HG03139 (cell line): ENCODE data around the gene ANKS4B.
"Not testable (repeated sequence)": the region's sequence is repeated elsewhere in the genome, so short reads cannot be mapped to it uniquely, and the experiment has no call there.

ENCODE experiments used
- ATAC-seq: cut with Tn5 transposase; IDR thresholded peaks from one replicate; pipeline ENCODE4 v1.9.1; 2021; ENCODE audit not compliant: unreplicated experiment

The ANKS4B gene, protein sequence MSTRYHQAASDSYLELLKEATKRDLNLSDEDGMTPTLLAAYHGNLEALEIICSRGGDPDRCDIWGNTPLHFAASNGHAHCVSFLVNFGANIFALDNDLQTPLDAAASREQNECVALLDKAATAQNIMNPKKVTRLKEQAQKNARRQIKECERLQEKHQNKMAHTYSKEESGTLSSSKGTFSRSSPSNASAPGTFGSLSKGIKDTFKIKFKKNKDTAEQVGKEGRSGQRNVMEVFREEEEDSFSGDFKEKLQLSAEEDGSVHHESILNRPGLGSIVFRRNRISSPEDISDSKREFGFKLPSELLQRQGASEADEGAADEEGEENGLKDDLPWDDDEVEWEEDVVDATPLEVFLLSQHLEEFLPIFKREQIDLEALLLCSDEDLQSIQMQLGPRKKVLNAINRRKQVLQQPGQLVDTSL

DNA sequence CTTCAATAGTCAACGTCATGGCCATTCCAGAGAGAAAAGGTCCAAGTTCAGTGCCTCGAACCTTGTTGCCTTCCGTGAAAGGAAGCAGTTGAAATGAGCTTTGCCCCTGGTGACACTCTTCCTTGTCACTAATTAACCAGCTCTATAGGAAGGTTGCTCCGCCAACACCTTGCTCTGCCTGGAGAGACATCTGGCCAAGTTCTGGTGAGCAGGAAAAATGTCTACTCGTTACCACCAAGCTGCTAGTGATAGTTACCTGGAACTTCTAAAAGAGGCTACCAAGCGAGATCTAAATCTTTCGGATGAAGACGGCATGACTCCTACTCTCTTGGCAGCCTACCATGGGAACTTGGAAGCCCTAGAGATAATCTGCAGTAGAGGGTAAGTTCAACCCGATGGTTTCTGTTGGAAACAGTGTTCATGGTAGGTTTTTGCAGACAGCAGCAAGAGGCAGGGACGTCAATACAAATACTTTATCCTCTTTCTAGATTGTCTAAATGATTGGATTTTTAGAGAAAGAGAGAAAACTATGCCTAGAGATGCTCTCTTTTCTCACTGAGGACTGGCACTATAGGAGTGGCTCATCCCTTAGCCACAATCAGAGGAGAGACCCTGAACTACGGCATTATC is at the start of gene ANKS4B:
Gene ANKS4B, plus strand, starts transcription at position 179 of the 630 bp plus-strand sequence. Its CDS starts 39 bp downstream, at position 218.
- no peak for ATAC-seq

DNA sequence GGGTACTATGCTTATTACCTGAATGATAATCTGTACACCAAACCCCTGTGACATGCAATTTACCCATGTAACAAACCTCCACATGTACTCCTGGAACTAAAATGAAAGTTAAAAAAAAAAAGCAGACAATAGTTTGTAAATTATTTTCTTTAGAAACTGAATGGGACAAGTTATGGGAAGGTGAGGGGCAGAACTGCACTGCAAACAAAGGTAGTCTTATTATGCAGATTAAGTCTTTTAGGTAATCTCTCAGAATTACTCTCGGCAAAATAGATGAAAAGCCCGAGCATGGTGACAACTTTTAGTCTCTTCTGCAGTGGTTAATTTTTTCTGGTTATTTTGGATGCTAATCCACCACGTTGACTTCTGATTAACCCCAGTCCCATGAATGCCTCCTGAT is 49.5 kb upstream of the ANKS4B start:
- no peak for ATAC-seq

DNA sequence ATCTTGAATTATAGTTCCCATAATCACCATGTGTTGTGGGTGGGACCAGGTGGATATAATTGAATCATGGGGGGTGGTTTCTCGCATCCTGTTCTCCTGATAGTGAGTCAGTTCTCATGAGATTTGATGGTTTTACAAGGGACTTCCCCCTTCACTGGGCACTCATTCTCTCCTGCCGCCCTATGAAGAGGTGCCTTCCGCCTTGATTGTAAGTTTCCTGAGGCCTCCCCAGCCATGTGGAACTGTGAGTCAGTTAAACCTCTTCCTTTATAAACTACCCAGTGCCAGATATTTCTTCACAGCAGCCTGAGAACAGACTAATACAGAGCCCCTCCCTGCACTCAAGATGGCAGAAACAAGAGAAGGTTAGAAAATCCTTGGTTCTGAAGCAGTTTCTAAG is 48.7 kb upstream of the ANKS4B start:
- ATAC-seq: no peak

DNA sequence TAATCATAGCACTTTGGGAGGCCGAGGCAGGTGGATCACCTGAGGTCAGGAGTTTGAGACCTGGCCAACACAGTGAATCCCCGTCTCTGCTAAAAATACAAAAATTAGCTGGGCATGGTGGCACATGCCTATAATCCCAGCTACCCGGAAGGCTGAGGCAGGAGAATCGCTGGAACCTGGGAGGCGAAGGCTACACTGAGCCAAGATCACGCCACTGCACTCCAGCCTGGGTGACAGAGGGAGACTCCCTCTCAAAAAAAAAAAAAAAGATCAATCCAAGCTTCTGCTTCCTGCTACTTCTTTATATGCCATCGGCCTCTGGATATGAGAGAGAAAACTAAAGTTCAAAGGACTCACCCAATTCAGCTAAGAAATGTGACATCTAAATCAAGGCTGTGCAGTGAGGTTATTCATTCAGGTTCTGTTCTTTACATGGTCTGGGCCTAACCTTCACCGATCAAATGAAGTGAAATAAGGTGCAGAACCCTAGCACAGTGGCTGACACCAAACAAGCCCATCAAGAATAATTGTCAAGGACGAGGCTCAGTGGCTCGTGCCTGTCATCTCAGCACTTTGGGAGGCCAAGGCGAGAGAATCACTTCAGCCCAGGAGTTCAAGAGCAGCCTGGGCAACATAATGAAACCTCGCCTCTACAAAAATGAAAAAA is 47.7 kb upstream of the ANKS4B start:
- ATAC-seq: no peak

DNA sequence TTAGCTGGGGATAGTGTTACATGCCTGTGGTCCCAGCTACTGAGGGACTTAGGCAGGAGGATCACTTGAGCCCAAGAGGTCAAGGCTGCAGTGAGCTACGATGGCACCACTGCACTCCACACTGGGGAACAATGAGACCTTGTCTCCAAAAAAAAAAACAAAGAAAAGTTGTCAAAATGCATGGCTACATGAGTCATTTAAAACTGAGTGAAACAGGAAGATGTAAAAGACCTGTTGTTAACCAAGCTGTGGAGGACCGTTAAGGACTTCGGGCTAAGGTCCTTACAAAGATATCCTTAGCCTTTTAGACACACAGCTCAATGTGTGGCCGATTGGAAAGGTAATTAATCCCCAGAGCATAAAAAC is 47.2 kb upstream of the ANKS4B start:
- ATAC-seq: no peak

DNA sequence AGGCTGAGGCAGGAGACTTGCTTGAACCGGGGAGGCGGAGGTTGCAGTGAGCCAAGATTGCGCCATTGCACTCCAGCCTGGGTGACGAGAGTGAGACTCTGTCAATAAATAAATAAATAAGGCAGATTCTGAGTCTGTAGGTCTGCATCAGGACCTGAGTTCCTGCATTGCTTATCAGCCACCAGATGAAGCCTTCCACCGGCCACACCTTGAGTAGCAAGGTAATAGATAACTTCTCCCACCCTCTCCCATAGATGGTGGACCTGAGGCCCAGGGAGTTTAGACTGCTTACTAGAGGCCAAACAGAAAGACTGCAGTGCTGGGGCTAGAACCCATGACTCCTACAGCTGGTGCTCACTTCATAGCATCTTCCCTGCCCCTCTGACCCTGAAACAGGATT is 44.2 kb upstream of the ANKS4B start:
- ATAC-seq: no peak

DNA sequence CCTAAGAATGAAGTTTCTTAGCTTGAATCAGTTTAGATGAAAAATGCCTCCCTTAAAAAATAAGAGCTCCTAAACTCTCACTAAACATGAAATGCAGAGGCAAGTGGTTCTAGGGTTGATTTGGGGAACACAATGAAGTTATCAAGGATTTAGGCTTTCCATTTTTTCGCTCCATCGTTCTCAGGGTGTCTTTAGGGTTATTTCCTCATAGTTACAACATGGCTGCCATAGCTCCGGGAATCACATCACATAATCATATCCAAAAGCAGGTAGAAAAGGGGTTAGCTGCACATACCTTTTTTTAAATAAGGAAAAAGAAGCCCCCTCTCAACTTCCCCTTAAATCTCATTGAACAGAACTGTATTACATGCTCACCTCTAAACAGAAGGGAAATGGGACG is 43.5 kb upstream of the ANKS4B start:
- ATAC-seq: no peak

DNA sequence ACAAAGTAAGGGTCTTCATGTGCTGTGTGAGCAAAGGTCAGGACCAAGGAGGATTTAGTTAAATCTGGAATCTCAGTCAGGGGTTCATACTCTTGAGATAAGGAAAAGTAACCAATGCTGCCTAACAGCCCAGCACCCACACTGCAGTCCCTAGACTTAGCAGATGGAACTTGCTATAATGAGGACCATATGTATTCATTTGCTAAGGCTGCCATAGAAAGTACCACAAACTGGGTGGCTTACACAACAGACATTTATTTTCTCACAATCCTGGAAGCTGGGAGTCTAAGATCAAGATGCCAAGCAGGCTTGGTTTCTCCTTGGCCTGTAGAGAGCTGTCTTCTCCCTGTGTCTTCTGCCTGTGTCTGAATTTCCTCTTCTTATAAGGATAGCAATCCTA is 42.9 kb upstream of the ANKS4B start:
- ATAC-seq: no peak

DNA sequence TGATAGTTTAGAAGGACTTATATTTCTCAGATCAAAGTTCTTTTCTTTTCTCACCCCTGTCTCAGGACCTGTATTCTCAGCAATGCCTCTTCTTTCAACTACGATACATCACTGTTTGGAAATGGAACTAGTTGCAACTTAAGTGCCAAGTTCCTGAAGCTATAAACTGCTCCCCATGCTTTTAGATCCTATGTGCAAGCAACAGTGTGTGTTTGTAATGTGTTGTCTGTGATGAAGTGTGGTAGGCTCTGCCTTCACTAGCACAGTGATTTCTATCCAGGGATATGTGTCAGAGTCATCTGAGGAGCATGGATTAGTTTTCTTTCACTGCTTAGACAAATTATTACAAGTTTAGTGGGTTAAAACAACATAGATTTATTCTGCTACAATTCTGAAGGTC is 40.5 kb upstream of the ANKS4B start:
- no peak for ATAC-seq

DNA sequence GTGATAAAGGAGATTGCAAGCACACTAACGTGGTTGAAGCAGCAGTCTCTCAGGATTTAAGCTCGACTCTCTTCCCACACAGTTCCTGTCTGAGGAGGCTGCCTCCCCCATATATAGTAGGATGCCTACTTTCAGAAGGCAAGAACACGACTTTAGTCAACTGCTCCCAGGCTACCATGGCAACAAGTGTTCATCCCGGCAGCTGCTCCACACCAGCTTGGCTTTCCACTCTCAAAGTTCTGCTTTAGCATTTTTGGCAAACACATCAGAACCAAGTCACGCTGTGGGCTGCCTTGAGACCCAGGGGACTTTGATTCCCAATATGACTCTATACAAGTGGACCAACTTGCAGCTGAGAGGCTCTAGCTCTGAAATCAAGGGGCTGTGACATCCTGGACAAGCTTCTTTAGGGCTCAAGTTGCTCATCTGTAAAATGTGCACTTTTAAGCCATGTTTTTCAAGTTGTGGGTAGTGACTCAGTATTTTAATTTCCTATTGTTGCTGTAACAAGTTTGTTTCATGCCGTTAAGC is 38.7 kb upstream of the ANKS4B start:
- ATAC-seq: no peak

DNA sequence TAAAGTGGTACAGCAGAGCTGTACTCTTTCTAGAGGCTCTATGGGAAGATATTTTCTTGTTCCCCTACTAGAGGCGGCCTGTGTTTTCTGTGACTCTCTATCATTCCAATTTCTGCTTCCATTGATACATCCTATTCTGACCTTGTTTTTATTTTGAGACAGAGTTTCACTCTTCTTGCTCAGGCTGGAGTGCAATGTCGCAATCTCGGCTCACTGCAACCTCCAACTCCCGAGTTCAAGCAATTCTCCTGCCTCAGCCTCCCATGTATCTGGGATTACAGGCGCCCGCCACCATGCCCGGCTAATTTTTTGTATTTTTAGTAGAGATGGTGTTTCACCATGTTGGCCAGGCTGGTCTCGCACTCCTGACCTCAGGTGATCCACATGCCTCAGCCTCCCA is 38.2 kb upstream of the ANKS4B start:
- ATAC-seq: not testable (repeated sequence)

DNA sequence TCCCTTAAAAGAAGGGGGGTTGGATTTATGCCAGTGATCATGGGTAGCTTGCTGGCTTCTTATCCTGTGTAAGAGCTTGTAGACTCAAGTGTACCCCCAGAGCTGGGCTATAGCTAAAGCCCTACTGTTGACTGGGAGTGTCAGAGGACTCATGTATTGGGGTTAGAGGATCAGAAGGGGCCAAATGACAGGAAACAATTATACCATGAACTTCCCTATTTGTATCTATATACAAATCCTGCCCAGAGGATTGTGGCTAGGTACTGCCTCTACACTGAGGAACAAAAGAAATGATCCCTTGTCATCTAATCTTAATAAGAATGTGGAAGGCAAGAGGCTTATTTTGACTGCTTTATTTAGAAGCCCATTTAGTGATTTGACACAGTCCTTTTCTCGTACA is 36.4 kb upstream of the ANKS4B start:
- ATAC-seq: no peak

DNA sequence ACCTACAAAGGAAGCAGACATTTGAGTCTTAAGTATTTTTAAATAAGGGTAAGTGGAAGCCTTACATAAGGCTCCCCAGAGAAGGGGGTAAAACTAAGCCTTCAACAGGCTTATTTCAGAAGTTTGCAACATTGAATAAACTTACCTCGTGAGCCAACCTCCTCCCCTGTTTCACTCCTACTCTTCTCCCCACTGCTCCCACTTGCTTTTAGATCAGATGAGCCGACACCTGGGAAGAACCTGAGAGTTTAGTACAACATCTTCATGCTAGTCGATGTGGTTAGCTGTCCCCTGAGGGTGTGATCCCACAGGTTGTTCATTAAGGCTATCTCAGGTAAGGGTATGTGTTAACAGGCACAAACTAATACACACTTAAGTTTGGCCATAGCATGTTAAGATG is 35.9 kb upstream of the ANKS4B start:
- ATAC-seq: no peak

DNA sequence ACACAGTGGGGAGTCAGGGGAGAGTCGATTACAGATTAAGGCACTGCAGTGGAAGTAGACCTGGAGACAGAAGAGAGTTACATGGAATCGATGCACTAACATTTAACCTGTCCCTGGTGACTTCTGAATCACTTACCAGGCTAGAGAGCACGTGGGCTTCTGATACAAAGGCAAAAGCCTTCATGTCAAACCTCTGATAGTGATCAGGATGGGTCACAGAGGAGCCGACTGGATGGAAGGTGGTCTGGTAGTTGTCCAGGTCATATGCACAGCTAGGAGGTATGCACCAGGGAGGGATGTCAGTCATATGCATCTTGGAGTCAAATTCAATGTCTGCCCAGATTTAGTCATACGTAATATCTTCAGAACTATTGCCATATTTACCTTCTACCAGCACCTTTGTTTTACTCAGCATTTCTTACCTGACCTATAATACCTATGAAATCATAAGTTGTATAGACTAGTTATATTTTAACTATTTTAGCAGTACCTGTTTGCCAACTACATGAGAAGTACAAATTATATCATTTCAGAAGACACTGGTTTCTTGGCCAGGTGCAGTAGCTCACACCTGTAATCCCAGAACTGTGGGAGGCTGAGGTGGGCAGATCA is 33.8 kb upstream of the ANKS4B start:
- ATAC-seq: no peak

DNA sequence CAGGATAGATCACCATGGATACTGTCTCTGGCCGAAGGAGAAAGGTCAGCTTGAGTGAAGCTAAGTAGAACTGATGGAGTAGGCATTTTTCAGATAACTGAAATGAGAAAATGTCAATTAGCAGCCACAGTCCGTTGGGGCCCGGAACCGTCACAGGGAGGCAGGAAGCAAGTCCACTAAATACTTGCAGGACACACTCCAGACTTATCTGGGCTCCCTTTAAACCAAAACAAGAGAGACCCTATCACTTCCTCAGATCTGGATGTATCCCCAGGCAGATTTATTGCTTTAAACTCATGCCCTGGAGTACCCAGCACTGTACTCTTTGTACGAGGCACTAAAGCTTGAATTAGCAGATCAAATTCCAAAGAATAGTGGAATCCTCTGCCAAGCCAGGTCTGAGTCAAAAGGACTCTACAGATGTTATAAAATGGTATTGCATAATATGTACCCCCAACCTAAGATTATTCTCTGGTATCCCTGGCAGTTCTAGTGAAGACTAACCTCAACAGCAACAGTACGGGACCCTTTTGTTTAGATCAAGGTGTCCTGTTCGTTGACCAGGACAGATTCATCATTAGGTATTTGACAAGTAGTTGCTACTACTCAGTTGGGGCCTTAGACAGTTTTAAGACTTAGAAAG is 30.2 kb upstream of the ANKS4B start:
- no peak for ATAC-seq

DNA sequence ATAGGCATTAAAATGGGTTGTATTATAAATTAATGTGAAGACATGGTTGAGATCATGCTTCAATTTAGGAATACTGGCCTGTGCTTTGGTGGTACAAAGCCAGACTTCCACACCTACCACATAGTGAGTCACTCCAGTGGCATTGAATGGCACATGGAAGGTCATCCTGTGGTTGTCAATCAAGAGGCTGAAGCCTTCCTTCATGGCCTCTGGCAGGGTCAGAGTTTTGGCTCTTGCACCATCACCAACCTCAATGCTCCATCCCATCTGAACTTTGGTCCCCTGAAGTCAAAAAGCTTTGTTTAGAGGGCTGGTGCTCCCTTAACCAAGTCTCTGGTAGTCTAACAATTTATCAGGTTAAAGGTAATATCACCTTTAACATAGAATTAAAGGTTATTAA is 28.2 kb upstream of the ANKS4B start:
- no peak for ATAC-seq

DNA sequence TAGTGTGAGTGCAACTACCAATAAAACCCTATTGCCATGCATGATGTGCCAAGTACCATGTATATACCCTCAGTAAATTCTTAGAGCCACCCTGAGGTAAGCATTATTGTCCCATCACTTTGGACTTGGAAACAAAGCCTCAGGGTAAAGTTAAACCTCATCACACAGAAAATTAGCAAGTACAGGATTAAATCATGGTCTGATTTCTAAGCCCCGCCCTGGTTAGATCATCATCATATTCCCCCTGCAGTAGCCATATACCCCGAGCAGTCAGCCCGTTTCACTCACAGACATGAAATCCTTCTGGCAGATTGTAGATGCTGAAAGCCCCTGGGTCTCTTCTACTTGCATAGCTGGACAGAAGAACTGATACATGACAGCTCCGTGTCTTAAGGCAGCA is 26.9 kb upstream of the ANKS4B start:
- no peak for ATAC-seq

DNA sequence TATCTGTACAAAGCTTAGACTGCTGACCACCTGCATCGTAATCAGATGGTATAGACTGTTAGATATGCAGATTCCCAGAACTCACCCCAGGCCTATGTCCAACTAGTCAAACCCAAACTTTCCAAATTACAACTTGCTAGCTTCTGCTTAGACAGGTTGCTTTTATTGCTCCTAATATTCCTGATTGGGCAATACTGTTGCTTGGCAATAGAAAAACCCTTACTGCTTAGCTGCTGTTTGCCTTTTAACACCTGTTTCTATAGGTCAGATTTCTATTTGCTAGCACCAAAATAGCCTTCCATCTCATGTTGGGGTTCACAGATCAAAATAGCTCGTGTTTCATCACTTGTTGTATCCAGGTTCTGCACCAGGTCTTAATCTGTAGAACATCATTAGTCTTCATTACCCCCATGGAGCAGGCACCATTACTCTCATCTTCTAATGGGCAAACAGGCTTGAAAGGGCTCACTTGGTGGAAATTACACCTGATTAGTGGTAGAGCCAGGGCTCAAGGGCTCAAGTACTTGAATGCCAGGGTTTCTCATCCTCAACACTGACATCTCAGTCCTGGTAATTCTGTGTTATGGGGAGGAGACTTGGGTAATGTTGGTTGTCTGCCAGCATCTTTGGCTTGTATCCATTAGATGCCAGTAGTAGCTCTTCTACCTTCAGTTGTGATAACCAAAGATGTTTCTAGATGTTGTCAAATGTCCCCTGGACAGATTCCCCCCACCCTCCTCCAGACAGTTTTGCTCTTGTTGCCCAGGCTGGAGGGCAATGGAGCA is 24.9 kb upstream of the ANKS4B start:
- no peak for ATAC-seq

DNA sequence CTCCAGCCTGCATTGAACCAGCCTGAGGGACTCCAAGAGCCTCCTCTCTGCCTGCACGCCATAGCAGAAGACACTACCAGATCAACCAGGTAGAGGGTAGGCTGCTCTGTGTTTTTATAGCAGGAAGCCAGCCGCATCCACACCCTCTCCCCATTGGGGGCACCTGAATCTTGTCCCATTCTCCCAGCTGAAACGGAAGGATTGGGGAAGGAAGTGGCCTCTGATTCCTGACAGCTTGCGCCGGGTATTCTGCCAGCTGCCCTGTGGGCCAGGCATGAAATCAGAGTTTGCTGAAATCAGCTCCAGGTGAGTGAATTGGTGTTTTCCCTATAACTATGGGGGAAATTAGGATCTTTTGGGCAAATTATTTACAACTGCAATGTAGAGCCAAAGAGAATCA is 22.0 kb upstream of the ANKS4B start, which contains the start of gene ZP2:
Gene ZP2, minus strand, starts transcription at position 89 of the 400 bp plus-strand sequence. Its CDS starts 27 bp downstream, at position 62.
- ATAC-seq: no peak

DNA sequence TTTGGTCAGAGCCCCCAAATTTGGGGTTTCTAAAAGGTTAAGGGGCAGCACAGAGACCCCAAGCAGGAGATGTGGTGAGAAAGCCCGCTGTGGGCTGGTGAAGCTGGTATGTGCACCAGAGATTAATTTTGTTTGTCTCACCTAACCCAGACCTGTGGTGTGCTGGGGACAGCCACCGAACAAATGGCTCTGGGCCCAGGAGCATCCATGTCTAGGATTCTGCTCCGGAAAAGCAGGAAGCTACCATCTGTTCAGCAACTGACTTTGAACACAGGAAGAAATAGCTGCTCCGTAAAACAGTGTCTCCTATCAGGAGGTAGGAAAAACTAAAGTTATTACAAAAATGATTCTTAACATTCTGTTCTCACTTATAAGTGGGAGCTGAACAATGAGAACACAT is 19.4 kb upstream of the ANKS4B start:
- no peak for ATAC-seq
